ENCODE data around the gene PXDN.

PXDN gene

DNA sequence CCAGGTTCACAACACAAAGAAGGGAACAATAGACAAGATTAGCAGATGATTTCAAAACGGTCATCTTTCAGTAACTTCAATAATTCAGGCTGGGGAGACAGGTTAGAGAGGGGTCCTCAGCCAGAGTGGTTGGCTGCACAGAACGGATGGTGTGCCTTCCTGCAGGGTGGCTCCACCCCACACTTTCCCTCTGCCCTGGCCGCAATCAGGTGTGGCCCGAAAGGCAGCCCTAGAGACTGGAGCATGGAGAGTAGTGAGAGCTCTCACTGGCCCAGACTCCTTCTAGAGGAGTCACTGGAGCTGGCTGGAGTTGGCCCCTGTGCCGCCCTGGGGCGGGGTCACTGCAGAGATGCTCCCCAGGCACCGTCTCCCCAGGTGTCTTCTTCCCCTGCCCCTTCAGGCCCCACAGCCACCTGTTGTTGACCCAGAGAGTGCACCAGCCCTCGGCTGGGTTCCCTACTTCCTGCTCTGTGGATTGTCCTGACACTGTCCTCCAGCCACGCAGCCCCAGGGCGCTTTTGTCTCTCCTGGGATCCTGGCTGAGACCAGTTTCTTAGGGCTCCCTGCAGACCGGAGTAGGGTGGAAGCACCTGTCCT, 126.8 kb downstream of the PXDN start:
- DNase-seq (ENCODE audit: extremely low read depth in 1 of 2, low read depth in 1 of 2): no peak

- no peak for DNase-seq (ENCODE audit: extremely low read depth in 1 of 2, low read depth in 1 of 2)
Observed at GRCh38 chr2:1614564-1614963, 129.8 kb downstream of the PXDN start.

GRCh38 chr2:1613731-1614354, 130.5 kb downstream of the PXDN start:
- DNase-seq (ENCODE audit: extremely low read depth in 1 of 2, low read depth in 1 of 2): no peak

- DNase-seq (ENCODE audit: extremely low read depth in 1 of 2, low read depth in 1 of 2): no peak
Observed at GRCh38 chr2:1613078-1613445, 131.3 kb downstream of the PXDN start.

GRCh38 chr2:1612391-1613077, 131.8 kb downstream of the PXDN start:
- no peak for DNase-seq (ENCODE audit: extremely low read depth in 1 of 2, low read depth in 1 of 2)

DNA sequence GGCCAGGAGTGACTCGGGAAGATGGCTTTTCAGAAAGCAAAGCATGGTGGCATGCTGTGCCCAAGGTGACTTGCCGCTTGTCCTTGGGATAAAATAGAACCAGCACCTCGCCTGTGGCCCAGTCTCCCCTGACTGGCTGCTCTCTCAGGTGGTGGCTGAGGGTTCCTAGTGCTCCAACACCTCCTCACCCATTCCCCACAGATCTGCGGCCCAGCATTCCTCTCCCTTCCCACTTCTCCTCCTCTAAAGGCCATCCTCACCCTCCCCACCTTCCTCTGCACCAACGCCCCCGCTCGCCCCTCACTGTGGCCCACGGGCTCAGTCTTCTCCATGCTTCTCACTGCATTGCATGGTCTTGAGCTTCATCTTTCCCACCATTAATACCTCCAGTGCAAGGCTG, 132.4 kb downstream of the PXDN start:
- DNase-seq (ENCODE audit: extremely low read depth in 1 of 2, low read depth in 1 of 2): no peak

DNA sequence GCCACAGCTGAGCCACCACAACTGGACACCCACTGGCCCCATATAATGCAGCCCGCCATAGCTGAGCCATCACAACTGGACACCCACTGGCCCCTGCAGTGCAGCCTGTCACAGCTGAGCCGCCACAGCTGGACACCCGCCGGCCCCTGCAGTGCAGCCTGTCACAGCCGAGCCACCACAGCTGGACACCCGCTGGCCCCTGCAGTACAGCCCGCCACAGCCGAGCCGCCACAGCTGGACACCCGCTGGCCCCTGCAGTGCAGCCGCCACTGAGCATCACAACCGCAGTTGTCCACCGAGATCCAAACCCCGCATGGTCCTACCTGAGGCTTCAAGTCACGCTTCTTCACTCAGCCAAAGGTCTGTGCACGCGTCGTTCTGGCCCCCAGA, 134.2 kb downstream of the PXDN start:
- DNase-seq (ENCODE audit: extremely low read depth in 1 of 2, low read depth in 1 of 2): no peak

GRCh38 chr2:1609485-1610095, 134.7 kb downstream of the PXDN start:
- no peak for DNase-seq (ENCODE audit: extremely low read depth in 1 of 2, low read depth in 1 of 2)

- DNase-seq (ENCODE audit: extremely low read depth in 1 of 2, low read depth in 1 of 2): no peak
Observed at GRCh38 chr2:1609040-1609439, 135.3 kb downstream of the PXDN start.

DNA sequence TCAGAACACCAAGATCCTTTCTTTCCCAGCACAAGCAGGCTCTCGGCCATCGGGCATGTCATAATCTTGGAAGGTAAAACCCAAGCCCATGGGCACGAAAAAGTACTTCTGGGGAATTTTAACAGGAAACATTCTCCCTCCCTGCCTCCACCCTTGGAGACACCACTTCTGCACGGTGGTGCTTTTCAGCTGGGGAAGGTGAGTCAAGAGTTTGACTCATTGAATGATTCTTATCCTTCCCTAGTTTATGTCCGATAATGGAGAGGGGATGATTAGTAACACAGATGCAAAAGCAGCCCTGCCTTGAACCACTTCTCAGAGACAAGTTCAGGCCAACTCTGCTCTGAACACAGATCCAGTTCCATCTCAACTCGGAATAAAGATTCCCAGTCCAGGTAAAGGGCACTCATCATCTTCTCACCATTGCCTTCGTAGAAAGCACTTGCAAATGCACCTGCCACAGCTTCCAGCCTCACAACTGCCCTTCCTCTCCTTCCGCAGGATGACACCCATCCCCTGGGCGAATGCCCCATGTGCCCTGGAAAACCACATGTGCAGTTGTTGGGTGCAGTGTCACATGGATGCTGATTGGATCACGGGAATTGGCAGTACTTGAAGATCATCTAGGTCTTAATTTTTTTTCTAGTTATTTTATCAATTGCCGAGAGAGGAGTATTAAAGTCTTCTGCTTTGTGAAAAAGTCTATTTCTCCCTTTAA, 136.2 kb downstream of the PXDN start:
- DNase-seq (ENCODE audit: extremely low read depth in 1 of 2, low read depth in 1 of 2): no peak

- no peak for DNase-seq (ENCODE audit: extremely low read depth in 1 of 2, low read depth in 1 of 2)
Observed at GRCh38 chr2:1607236-1607920, 136.9 kb downstream of the PXDN start.

DNA sequence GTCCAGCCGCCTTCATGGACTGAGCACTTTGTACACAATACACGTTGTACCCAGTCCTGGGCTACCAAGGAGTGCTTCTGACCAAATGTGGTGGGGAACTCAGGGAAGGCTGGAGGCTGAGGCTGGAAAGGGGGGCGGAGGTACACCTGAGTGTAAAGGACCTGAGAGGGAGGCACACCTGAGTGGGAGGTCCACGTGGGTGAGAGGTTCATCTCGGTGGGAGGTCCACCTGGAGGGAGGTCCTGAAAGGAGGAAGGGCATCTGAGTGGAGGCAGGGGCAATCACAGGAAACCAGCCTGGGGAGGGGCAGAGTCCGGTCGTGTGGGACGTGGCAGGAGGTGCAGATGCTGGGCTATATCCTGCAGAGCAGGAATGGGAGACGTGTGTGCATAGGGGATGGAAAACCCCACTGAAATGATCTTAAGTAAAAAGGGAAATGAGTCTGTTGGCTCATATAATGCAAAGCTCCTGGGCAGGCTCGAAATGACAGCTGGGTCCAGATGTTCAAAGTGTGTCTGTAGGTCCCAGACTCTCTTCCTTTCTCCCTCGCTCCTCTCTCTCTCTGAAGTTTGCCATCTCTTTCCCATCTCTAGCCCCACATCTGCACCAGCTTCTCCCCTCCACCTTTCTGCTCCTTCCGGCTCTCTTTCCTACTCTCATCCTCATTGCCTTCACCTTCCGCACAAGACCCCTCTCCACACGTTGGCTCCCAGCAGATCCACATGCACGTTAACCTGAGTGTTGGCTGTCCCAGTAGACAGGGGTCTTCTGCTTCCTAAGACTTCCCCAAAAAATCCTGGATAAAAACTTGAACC, 137.7 kb downstream of the PXDN start:
- no peak for DNase-seq (ENCODE audit: extremely low read depth in 1 of 2, low read depth in 1 of 2)

GRCh38 chr2:1606046-1606400, 138.3 kb downstream of the PXDN start:
- no peak for DNase-seq (ENCODE audit: extremely low read depth in 1 of 2, low read depth in 1 of 2)

- no peak for DNase-seq (ENCODE audit: extremely low read depth in 1 of 2, low read depth in 1 of 2)
Observed at GRCh38 chr2:1605102-1606045, 138.9 kb downstream of the PXDN start.

DNA sequence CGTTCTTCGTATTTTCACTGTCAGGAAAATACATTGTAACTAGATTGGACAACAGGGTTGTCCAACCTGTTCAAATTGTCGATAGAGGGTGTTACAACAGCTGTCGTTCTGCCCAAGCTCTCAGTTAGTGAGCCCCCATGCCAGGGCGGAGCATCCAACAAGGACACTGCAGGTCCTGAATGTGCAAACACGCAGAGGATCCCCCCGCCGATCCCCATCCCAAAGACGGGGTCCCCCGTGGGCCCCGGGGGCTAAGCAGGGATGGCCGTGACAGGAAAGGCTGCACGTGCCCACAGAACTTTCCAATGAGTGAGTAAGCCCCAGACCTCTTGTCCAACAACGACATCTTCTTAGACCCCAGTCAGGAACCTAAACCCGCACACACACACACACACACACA, 140.8 kb downstream of the PXDN start:
- no peak for DNase-seq (ENCODE audit: extremely low read depth in 1 of 2, low read depth in 1 of 2)

DNA sequence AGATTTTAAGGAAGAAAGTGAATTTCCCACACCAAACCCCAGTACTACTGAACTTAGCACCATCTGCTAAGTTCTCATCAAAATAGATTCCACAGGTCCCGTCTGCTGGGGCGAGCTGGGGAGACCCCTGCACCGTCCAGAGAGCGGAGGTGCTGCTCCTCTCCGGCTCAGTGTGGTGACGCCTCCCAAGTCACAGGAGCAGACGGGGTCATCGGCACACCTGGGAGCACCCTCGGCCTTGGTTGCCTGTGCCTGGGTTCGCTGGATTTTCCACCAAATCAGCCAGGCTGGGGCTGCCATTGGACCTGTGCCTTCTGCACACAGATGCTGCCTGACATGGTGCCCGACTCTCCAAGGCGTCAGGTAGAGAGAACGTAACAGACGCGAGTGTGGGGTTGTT, 141.3 kb downstream of the PXDN start:
- no peak for DNase-seq (ENCODE audit: extremely low read depth in 1 of 2, low read depth in 1 of 2)

GRCh38 chr2:1602278-1603010, 141.9 kb downstream of the PXDN start:
- DNase-seq (ENCODE audit: extremely low read depth in 1 of 2, low read depth in 1 of 2): no peak
